Neuronal stem cell (in vitro differentiated cells): ENCODE data around the gene ZSCAN25.

Experiments used
- DNase-seq: peaks from one replicate; pipeline ENCODE4 v3.0.0-alpha.2; 2013; ENCODE audit warnings: low spot score
- H2AFZ ChIP-seq: one replicate; pipeline ENCODE4 v1.6.1; 2013; ENCODE audit warnings: mild to moderate bottlenecking, low read length, inconsistent platforms
- H2AK5ac ChIP-seq: 2 replicates; pipeline ENCODE4 v1.6.1; 2013; ENCODE audit warnings: low read depth, mild to moderate bottlenecking, inconsistent platforms, low read length, moderate library complexity, mixed read lengths
- H2BK120ac ChIP-seq: 2 replicates; pipeline ENCODE4 v1.6.1; 2013; ENCODE audit warnings: low read depth, mild to moderate bottlenecking, inconsistent platforms, low read length, moderate library complexity, mixed read lengths
- H2BK12ac ChIP-seq: one replicate; pipeline ENCODE4 v1.6.1; 2013; ENCODE audit warnings: low read length, inconsistent platforms
- H2BK15ac ChIP-seq: 2 replicates; pipeline ENCODE4 v1.6.1; 2013; ENCODE audit warnings: mild to moderate bottlenecking, low read length, inconsistent platforms, mixed read lengths
- H2BK5ac ChIP-seq: one replicate; pipeline ENCODE4 v1.6.1; 2013; ENCODE audit warnings: inconsistent platforms, mild to moderate bottlenecking, low read length, moderate library complexity
- H3K14ac ChIP-seq: one replicate; pipeline ENCODE4 v1.6.1; 2013; ENCODE audit warnings: low read length, inconsistent platforms
- H3K18ac ChIP-seq: 2 replicates; pipeline ENCODE4 v1.6.1; 2013; ENCODE audit warnings: low read length, inconsistent platforms
- H3K23ac ChIP-seq: 2 replicates; pipeline ENCODE4 v1.6.1; 2013; ENCODE audit warnings: low read depth, mild to moderate bottlenecking, mixed read lengths, low read length, inconsistent platforms; ENCODE audit not compliant: poor library complexity
- H3K27ac ChIP-seq: replicated peaks from 3 replicates; pipeline ENCODE4 v1.5.1; 2013; ENCODE audit warnings: low read length, inconsistent platforms
- H3K27me3 ChIP-seq, 3 experiments: 2 replicates each; pipeline ENCODE4 v1.6.1; 2013; ENCODE audit warnings: low read length in 3 of 3, mild to moderate bottlenecking in 2 of 3, inconsistent platforms in 1 of 3, low read depth in 1 of 3, mixed read lengths in 1 of 3, moderate library complexity in 1 of 3; ENCODE audit not compliant: control insufficient read depth in 3 of 3, insufficient read depth in 3 of 3
- H3K36me3 ChIP-seq, 2 donors: replicated peaks in 1 of 2; 2 replicates each; pipeline ENCODE4 v1.6.1; 2013; ENCODE audit warnings: low read length in 2 of 2; ENCODE audit not compliant: control insufficient read depth in 2 of 2, insufficient read depth in 2 of 2
- H3K4ac ChIP-seq: 2 replicates; pipeline ENCODE4 v1.6.1; 2013; ENCODE audit warnings: inconsistent platforms, mild to moderate bottlenecking, low read length, moderate library complexity
- H3K4me1 ChIP-seq, 2 donors: 1 replicate in 1 of 2; 2 replicates in 1 of 2; pipeline ENCODE4 v1.6.1; 2013; ENCODE audit warnings: low read length in 2 of 2, low read depth in 1 of 2; ENCODE audit not compliant: control insufficient read depth in 2 of 2, insufficient read depth in 1 of 2
- H3K4me2 ChIP-seq: one replicate; pipeline ENCODE4 v1.6.1; 2013; ENCODE audit warnings: mild to moderate bottlenecking, low read length, inconsistent platforms; ENCODE audit not compliant: insufficient read depth, poor library complexity, severe bottlenecking
- H3K4me3 ChIP-seq, 2 donors: 2 replicates each; pipeline ENCODE4 v1.5.1; 2013; ENCODE audit warnings: low read length in 2 of 2, mild to moderate bottlenecking in 2 of 2, inconsistent platforms in 1 of 2, moderate library complexity in 1 of 2
- H3K79me1 ChIP-seq: one replicate; pipeline ENCODE4 v1.6.1; 2013; ENCODE audit warnings: low read depth, mild to moderate bottlenecking, inconsistent platforms, low read length, moderate library complexity
- H3K9ac ChIP-seq: one replicate; pipeline ENCODE4 v1.6.1; 2013; ENCODE audit warnings: mild to moderate bottlenecking, low read depth, low read length, inconsistent platforms; ENCODE audit not compliant: poor library complexity
- H3K9me3 ChIP-seq, 2 donors: replicated peaks in 1 of 2; 2 replicates each; pipeline versions ENCODE3 to v1.6.1; 2013; ENCODE audit warnings: low read length in 2 of 2, mild to moderate bottlenecking in 2 of 2, inconsistent platforms in 1 of 2, low read depth in 1 of 2, mixed read lengths in 1 of 2, moderate library complexity in 1 of 2; ENCODE audit not compliant: control insufficient read depth in 2 of 2, insufficient read depth in 1 of 2
- H4K8ac ChIP-seq: one replicate; pipeline ENCODE4 v1.6.1; 2013; ENCODE audit warnings: low read depth, mild to moderate bottlenecking, inconsistent platforms, low read length, moderate library complexity
- H4K91ac ChIP-seq: one replicate; pipeline ENCODE4 v1.6.1; 2013; ENCODE audit warnings: low read length, low read depth, mild to moderate bottlenecking, inconsistent platforms; ENCODE audit not compliant: poor library complexity
- WGBS, 2 donors: extraction: QIAGEN DNeasy Blood & Tissue Kit; methylation state at CpG; one replicate each; pipeline ENCODE4 v1.1.7; 2013; ENCODE audit warnings: missing lambda C conversion rate in 2 of 2, mixed read lengths in 1 of 2; ENCODE audit not compliant: insufficient read length in 2 of 2, insufficient replicate concordance in 1 of 2; ENCODE audit errors: extremely low coverage in 2 of 2; 5-methylcytosine and 5-hydroxymethylcytosine counted together

The ZSCAN25 gene

GRCh38 chr7:99588868-99589267, 27.9 kb upstream of the ZSCAN25 start:
- Histone ChIP-seq H2BK12ac (no peak overlapping the region), H3K18ac (no peak overlapping the region), H2AK5ac (no peak overlapping the region), H3K23ac (no peak overlapping the region), H2AFZ (no peak overlapping the region), H2BK120ac (no peak overlapping the region), H3K79me1 (no peaks in the 10 kb centered on the region), H3K27ac (no peak overlapping the region), H3K4me1 (no peaks in the 10 kb centered on the region), H3K9me3 (no peaks in the 10 kb centered on the region), H3K14ac (no peak overlapping the region), H3K4me3 (no peak overlapping the region), H3K36me3 (no peaks in the 10 kb centered on the region), H4K91ac (no peak overlapping the region), H3K9ac (no peak overlapping the region), H3K4me2 (no peak overlapping the region), H3K27me3 (no peaks in the 10 kb centered on the region), H4K8ac (no peak overlapping the region), H2BK5ac (no peak overlapping the region), H2BK15ac (no peak overlapping the region), H3K4ac (no peak overlapping the region)
- no CpG with 5 or more reads among the region's 3 CpGs for WGBS, 2 donors
- no peak for DNase-seq

DNA sequence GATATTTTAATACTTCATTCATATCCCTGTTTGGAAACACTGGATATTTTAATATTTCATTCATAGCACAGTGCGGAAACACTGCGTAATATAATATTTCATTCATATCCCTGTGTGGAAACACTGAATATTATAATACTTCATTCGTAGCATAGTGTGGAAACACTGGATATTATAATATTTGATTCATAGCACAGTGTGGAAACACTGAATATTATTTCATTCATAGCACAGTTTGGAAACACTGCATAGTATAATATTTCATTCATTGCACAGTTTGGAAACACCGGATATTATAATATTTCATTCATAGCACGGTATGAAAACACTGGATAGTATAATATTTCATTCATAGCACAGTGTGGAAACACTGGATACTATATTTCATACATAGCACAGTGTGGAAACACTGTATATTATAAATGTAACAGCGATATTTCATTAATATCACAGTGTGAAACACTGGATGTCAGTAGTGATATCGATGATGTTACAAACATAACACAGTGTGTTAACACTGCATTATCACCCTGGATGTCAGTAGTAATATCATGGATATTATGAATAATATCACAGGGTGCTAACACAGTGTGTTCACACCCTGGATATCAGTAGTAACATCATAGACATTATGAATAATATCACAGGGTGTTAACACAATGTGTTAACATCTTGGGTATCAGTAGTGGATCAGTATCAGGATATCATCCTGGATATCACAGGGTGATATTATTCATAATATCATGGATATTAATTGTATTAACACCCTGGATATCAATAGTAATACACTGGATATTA, 21.6 kb upstream of the ZSCAN25 start:
- Histone ChIP-seq H3K9me3 (no peaks in the 10 kb centered on the region), H3K4me1 (no peaks in the 10 kb centered on the region), H3K79me1 (no peaks in the 10 kb centered on the region), H3K9ac (no peak overlapping the region), H3K4ac (no peak overlapping the region), H3K23ac (no peak overlapping the region), H3K14ac (no peak overlapping the region), H3K36me3 (no peaks in the 10 kb centered on the region), H3K4me3 (no peak overlapping the region), H3K27ac (no peak overlapping the region), H2AK5ac (no peak overlapping the region), H4K8ac (no peak overlapping the region), H3K18ac (no peak overlapping the region), H3K27me3 (no peaks in the 10 kb centered on the region), H2BK120ac (no peak overlapping the region), H2BK12ac (no peak overlapping the region), H2BK15ac (no peak overlapping the region), H2BK5ac (no peak overlapping the region), H4K91ac (no peak overlapping the region), H2AFZ (no peak overlapping the region), H3K4me2 (no peak overlapping the region)
- DNase-seq = no peak
- WGBS, 2 donors = no CpG with 5 or more reads among the region's 7 CpGs

DNA sequence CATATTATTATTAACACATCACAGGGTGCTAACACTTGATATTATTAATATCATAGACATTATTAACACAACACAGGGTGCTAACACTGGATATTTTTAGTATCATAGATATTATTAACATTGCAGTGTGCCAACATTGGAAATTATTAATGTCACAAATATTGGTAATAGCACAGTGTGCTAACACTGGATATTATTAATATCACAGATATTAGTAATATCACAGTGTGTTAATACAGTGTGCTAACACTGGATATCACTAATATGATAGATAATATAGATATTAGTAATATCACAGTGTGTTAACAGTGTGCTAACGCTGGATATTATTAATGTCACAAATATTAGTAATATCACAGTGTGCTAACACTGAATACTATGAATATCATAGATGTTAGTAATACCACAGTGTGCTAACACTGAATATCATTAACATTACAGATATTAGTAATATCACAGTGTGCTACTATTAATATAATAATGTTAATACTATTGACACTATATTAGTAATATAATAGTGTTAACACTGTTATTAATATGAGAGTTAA, 20.3 kb upstream of the ZSCAN25 start:
- H3K27me3 ChIP-seq = no peaks in the 10 kb centered on the region
- no peak overlapping the region for H2BK120ac ChIP-seq
- H3K14ac ChIP-seq = no peak overlapping the region
- no peak overlapping the region for H3K4ac ChIP-seq
- no peak overlapping the region for H3K4me2 ChIP-seq
- H3K79me1 ChIP-seq = no peaks in the 10 kb centered on the region
- no peaks in the 10 kb centered on the region for H3K36me3 ChIP-seq
- H3K23ac ChIP-seq = no peak overlapping the region
- no peak overlapping the region for H4K8ac ChIP-seq
- no peak overlapping the region for H4K91ac ChIP-seq
- H2BK15ac ChIP-seq = no peak overlapping the region
- no peak overlapping the region for H2BK5ac ChIP-seq
- H2AFZ ChIP-seq = no peak overlapping the region
- H2AK5ac ChIP-seq = no peak overlapping the region
- no peak overlapping the region for H3K27ac ChIP-seq
- H2BK12ac ChIP-seq = no peak overlapping the region
- no peaks in the 10 kb centered on the region for H3K4me1 ChIP-seq
- H3K4me3 ChIP-seq = no peak overlapping the region
- no peak for DNase-seq
- no peak overlapping the region for H3K9ac ChIP-seq
- no peaks in the 10 kb centered on the region for H3K9me3 ChIP-seq
- no peak overlapping the region for H3K18ac ChIP-seq
- no CpG with 5 or more reads among the region's 1 CpG for WGBS, 2 donors

DNA sequence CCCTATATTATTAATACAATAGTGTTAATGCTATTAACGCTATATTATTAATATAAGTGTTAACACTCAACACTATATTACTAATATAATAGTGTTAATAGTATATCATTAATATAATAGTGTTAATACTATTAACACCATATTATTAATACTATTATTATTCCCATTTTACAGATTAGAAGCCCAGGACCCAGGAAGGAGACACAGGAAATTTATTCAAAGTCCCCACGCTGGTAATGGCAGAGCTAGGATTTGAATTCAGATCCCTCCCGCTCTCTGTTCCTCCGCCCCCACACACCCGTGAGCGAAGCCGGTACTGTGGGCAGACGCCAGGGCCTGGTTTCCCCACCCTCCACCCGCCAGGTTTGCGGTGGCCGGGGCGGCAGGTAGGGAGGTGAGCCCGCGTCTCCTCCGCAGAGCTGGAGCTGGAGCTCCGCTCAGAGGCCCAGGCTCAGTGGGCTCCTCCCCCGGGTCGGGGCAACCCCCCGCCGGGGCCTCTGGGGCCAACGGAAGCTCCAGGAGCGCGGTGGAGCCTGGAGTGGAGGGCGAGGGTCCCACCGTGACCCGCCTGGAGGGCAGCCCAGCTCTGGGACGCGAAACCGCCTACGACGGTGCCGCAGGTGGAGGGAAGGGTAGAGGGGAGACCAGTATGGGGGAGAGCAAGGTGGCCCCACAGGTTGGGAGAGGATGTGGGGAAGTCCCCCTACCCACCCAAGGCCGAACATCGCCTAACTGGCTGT, 18.8 kb upstream of the ZSCAN25 start, which contains the start of gene TMEM225B:
TSS of gene TMEM225B (plus strand) at position 506 of the 740 bp plus-strand sequence. CDS start 6,122 bp downstream, outside the sequence.
- Histone ChIP-seq H2BK5ac (no peak within 1 kb of the TSS), H3K23ac (no peak within 1 kb of the TSS), H3K4me1 (no peaks in the 10 kb centered on the region), H3K36me3 (no peaks in the 10 kb centered on the region), H2BK12ac (no peak within 1 kb of the TSS), H2AFZ (no peak within 1 kb of the TSS), H3K4me2 (no peak within 1 kb of the TSS), H3K14ac (no peak within 1 kb of the TSS), H3K9me3 (no peaks in the 10 kb centered on the region), H3K9ac (no peak within 1 kb of the TSS), H4K91ac (no peak within 1 kb of the TSS), H3K27ac (no peak within 1 kb of the TSS), H3K4me3 (peak within 1 kb of the TSS in 1 of 2 donors; percentile 70), H3K79me1 (no peaks in the 10 kb centered on the region), H2BK120ac (no peak within 1 kb of the TSS), H3K4ac (no peak within 1 kb of the TSS), H3K18ac (no peak within 1 kb of the TSS), H4K8ac (no peak within 1 kb of the TSS), H2BK15ac (no peak within 1 kb of the TSS), H3K27me3 (no peaks in the 10 kb centered on the region), H2AK5ac (no peak within 1 kb of the TSS)
- no CpG with 5 or more reads among the region's 34 CpGs for WGBS, 2 donors
- DNase-seq = no peak
